Gastroesophageal sphincter (tissue), 3 donors: ENCODE data around the gene RNF126.

Source experiments
- EP300 ChIP-seq: sonication (generic); formaldehyde crosslinking; IDR thresholded peaks from one replicate; pipeline ENCODE4 v1.6.1; 2017; ENCODE audit warnings: antibody characterized with exemption, mild to moderate bottlenecking
- POLR2A ChIP-seq, 2 donors: fragments of 450-650 bp; IDR thresholded peaks; one replicate each; pipeline ENCODE4 v1.6.1; 2017; ENCODE audit warnings: antibody characterized with exemption in 2 of 2, mild to moderate bottlenecking in 2 of 2, moderate library complexity in 1 of 2
- POLR2AphosphoS5 ChIP-seq: sonication (generic); formaldehyde crosslinking; IDR thresholded peaks from one replicate; pipeline ENCODE4 v1.6.1; 2017; ENCODE audit warnings: antibody characterized with exemption
- TF ChIP-seq, protein P1 (sequence below), 4 experiments: fragments of 200-600 bp in 2 of 4; fragments of 450-650 bp in 2 of 4; sonication (generic) in 1 of 4; IDR thresholded peaks; one replicate each; pipeline ENCODE4 v1.5.1; 2017 to 2019; ENCODE audit warnings: antibody characterized with exemption in 4 of 4, mild to moderate bottlenecking in 2 of 4, moderate library complexity in 2 of 4

DNA sequence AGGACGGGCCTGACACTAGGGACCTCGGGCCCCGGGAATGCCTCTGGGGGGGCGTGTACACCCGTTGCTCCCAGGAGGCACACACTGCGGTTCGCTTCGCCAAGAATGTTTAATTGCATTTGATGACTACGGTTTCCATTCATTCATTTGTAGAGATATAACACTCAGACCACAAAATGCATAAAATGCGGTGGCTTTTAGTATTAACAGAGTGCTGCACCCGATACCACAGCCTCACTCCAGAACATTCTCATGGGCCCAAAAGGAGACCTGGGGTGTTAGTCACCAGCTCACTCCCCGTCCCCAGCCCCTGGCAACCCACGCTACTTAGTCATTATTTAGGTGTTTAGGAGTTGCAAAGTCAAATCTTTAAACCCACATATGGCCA is 51.5 kb downstream of the RNF126 start:
- TF ChIP-seq, protein P1, sequence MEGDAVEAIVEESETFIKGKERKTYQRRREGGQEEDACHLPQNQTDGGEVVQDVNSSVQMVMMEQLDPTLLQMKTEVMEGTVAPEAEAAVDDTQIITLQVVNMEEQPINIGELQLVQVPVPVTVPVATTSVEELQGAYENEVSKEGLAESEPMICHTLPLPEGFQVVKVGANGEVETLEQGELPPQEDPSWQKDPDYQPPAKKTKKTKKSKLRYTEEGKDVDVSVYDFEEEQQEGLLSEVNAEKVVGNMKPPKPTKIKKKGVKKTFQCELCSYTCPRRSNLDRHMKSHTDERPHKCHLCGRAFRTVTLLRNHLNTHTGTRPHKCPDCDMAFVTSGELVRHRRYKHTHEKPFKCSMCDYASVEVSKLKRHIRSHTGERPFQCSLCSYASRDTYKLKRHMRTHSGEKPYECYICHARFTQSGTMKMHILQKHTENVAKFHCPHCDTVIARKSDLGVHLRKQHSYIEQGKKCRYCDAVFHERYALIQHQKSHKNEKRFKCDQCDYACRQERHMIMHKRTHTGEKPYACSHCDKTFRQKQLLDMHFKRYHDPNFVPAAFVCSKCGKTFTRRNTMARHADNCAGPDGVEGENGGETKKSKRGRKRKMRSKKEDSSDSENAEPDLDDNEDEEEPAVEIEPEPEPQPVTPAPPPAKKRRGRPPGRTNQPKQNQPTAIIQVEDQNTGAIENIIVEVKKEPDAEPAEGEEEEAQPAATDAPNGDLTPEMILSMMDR (IDR thresholded peaks at IDR 0.05): no peak
- TF ChIP-seq POLR2A (IDR thresholded peaks at IDR 0.05): no peak
- TF ChIP-seq POLR2AphosphoS5: no peak
- no peak for TF ChIP-seq EP300
